ENCODE measurements around the gene UBASH3A.

The UBASH3A gene

DNA sequence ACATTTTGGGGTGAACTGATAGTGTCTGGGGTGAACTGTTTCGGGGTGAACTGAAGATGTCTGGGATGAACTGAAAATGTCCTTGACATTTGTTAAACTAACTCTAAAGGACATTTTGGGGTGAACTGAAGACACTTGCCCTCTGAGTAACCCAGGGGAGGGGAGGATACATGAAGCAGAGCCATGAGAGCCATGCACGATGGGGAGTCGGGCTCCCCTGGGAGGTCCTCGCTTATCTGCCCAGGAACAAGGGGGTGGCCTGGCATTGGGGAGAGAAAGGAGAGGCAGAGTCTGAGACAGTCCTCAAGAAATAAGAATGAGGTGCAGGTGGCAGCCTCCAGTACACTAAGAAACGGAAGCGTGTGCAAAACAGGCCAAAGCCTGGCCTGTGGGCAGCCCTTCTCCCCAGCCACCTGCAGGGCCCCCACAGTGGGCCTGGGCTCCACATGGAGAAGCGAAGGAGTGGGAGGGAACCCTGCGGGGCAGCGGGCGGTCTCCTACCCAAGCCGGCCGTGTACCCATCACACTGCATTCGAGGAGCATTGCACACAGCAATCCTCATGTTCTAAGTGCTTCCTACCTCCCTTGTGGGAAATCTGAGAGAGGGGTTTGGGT lies 68.1 kb downstream of the UBASH3A start:
- DNase-seq: no peak

- DNase-seq: no peak
Measured at GRCh38 chr21:42472521-42472920, 68.8 kb downstream of the UBASH3A start.

DNA sequence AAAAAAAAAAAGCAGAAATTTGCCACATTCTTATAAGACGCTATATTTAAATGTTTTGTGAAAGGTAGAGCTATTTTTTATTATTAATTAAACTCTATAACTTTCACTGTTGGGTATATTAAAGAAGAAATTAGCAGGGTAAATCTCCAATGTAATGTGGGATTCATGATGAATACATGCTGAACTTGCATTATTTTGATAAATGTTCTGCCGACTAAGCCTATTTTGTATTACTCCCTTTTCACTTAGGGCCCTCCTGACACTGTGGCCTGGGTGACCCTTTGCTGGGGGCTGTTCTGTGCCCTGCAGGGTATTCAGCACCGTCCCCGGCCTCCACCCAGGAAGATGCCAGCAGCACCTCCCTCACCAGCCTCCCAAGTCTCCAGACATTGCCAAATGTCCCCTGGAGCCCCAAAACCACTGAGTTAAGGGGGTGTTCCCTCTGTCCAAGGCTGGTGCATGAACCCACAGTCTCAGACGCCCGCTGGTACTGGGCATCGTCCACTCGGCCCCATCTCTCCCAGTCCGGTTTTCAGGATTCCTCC lies 69.9 kb downstream of the UBASH3A start:
- DNase-seq: no peak

- no peak for DNase-seq
Measured at GRCh38 chr21:42474043-42474831, 70.5 kb downstream of the UBASH3A start.

DNA sequence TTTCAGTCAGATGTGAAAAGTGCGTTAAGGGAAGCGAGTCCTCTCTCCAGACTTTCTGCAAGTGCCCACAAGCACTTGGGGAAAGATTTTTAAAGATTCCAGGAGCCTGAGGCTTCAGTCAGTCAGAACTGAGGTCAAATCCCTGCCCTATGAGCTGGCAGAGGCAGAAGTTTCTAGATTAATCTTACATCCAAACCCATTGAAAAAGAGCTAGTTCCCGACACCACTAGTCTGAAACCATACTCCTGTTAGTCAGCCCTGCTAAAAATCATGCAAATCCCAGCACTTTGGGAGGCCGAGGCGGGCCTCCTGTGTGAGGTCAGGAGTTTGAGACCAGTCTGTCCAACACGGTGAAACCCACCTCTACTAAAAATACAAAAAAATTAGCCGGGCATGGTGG lies 71.3 kb downstream of the UBASH3A start:
- DNase-seq: no peak

- no peak for DNase-seq
Measured at GRCh38 chr21:42475526-42476387, 72.1 kb downstream of the UBASH3A start.

DNA sequence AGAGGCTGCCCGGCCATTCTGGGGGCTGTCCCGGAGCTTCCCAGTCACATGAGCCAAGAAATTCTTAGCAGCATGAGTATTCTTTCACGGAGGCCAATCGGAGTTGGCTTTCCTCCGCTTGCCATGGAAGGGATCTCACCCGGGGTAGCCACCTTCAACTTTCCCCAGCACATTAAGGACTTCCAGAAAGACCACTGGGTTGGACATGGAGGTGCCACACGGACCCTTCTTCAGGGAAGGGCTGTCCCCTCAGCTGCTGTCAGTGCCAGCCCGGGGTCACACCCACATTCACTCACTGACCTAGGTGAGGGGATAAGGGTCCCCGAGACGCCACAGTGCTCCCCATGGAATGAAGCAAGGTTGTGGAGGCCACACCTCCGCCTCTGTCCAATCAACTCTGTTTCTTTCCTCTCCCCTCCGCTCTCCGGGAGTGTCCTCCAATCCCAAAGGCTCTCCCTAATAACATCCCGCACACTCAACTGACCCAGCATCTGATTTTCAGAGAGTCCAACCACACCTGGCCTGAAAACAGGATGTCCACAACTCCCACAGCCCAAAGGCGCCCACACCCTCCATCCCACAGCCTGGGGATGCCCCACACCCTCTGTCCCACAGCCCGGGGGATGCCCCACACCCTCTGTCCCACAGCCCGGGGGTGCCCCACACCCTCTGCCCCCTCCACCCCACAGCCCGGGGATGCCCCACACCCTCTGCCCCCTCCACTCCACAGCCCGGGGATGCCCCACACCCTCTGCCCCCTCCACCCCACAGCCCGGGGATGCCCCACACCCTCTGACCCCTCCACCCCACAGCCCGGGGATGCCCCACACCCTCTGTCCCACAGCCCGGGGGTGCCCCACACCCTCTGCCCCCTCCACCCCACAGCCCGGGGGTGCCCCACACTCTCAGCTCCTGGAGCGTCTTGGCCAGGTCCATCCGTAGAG lies 73.0 kb downstream of the UBASH3A start:
- DNase-seq: no peak

GRCh38 chr21:42478504-42478903 lies 74.8 kb downstream of the UBASH3A start:
- DNase-seq: no peak

GRCh38 chr21:42479582-42479981 lies 75.9 kb downstream of the UBASH3A start:
- no peak for DNase-seq

- DNase-seq: no peak
Measured at GRCh38 chr21:42480736-42481135, 77.0 kb downstream of the UBASH3A start.

GRCh38 chr21:42481169-42481568 lies 77.5 kb downstream of the UBASH3A start:
- no peak for DNase-seq

DNA sequence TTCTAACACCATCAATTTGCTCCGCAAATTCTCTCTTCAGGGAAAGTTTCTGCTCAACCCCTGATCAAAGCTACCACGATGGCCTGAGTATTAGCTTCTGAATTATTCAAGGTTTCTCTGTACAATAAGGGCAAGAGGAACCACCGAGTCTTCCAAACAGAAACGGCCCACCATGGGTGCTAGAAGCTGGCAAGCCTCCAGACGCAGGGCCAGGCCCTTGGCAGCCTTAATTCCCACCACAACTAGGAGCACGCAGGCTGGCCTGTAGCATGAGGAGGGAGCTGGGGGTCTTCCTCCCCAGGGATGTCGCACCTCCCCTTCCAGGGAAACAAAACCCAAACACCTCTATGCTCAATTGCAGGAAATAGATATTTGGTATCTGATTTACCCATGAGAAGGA lies 81.3 kb downstream of the UBASH3A start:
- DNase-seq: no peak

GRCh38 chr21:42486072-42486471 lies 82.4 kb downstream of the UBASH3A start:
- no peak for DNase-seq

GRCh38 chr21:42486531-42486930 lies 82.8 kb downstream of the UBASH3A start:
- DNase-seq: no peak

GRCh38 chr21:42489006-42489563 lies 85.4 kb downstream of the UBASH3A start:
- DNase-seq: no peak

- DNase-seq: no peak
Measured at GRCh38 chr21:42489991-42490390, 86.3 kb downstream of the UBASH3A start.

GRCh38 chr21:42490720-42491119 lies 87.0 kb downstream of the UBASH3A start:
- no peak for DNase-seq

DNA sequence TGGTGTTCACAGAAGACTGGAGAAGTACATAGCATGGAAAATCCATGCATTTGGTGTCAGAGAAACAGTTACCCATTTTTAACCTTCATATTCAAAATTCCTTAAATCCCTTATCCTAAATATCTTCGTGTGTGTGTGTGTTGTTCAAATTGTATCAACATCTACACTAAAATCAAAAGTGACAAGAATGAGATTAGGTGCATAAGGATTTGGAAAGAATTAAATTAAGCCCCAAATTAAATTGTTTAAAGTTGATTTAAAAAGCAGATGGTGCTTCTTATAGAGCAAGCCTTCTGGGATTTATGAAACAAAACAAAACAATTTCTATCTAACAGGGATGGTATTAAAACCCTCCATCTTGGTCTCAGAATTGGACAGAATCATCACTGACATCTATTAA lies 87.6 kb downstream of the UBASH3A start:
- DNase-seq: no peak

DNA sequence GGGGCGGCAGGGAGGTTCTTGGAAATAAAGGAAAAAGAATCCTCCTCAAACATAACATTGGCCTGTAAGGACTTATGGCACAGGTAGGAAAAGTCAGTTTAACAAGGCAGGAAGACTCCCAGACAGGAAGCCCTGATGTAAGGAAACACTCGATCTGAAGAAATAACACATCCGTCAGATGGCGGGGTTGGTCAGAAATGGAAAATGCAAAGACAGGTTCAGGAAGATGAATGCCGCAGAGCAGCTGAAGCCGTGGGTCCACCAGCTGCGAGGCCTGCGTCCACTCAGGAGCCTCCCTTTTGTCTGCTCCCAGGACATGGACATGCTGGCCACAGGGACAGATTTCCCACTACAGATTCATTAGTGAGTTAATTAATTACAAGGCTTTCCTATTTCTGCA lies 88.5 kb downstream of the UBASH3A start:
- DNase-seq: no peak

DNA sequence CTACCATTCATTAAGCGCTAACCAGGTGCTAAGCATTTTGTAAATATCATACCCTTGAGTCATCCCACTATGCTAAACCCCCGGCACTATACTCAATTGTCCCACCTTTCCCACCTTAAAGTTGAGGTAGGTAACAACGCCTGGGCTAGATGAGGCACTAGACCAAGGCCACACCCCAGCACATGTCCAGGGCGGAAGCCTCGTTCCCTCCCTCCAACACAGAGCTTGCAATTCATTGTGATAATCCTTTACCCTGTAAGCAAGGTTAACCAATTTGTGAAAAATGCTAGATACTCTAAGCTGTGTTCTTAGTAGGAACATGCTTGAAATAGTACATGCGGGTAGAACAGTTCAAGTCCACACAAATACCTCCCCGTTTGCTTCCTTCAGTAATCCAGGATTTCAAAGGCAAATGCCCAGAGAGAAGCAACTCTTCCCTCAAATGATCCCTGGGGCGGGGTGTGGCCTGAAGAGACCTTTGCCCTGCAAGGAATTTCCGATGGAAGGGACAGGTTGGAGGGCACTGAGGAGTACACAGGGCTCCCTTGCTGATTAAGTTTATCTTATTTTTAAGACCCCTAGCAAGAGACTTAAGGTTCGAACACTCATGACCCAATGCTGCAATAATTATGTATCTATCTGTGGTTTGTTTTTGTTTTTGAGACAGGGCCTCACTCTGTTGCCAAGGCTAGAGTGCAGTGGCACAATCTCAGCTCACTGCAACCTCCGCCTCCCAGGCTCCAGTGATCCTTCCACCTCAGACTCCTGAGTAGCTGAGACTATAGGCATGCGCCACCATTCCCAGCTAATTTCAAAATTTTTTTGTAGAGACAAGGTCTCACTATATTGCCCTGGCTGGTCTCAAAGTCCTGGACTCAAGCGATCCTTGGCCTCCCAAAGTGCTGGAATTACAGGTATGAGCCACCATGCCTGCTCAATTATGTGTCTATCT lies 89.7 kb downstream of the UBASH3A start:
- DNase-seq: no peak

DNA sequence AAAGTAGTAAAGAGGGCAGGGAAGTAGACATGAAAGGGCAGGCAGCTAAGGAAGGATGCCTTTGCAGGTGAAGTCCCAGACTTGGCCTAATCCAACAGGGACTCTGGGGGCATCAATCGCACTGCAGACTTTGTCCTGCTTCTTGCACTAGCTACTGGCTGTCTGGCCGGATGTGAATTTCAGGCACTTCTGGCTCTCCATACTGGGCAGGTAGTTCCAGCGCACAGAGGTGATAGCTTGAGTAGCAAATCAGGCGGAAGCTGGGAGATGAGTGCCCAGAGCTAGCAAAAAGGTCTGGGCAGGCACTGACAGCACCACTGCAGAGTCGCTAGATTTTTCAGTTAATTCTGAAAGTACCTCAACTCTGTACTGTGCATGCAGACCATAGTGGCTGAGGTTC lies 91.3 kb downstream of the UBASH3A start:
- no peak for DNase-seq

All from NCI-H1694 (cell line).